IMR-90 (cell line): ENCODE results near the gene ETF1. TPM values are rescaled to one million over a fixed set of nuclear protein-coding genes. Genes with fewer than 3 reads are reported as not detected.

Source experiments
- ATAC-seq: fragments of 200-7000 bp; cut with Tn5 transposase; 2 replicates; pipeline ENCODE4 v1.9.1; 2020; ENCODE audit warnings: low read depth, mild to moderate bottlenecking, moderate library complexity
- BruUV-seq: library from RNA; stranded (reverse); fragments of 400-500 nt; replicated peaks from 2 replicates; lab custom pipeline; 2021; lab: Mats Ljungman, UMichigan
- CTCF ChIA-PET: fragments of 300-600 bp; formaldehyde crosslinking; extraction: SDS; loops from one replicate; lab custom pipeline; 2021; ENCODE audit warnings: antibody characterized with exemption; lab: Yijun Ruan, JAX
- POLR2A ChIA-PET: fragments of 300-600 bp; sonication (Branson Sonifier 250); formaldehyde crosslinking; loops from one replicate; lab custom pipeline; 2022; ENCODE audit warnings: antibody characterized with exemption; ENCODE audit not compliant: unreplicated experiment; lab: Charles Lee
- DNase-seq: peaks from one replicate; pipeline ENCODE4 v3.0.0; 2013
- H2AFZ ChIP-seq: replicated peaks from 2 replicates; pipeline ENCODE3; 2013; ENCODE audit warnings: low read length, mild to moderate bottlenecking; ENCODE audit not compliant: poor library complexity
- H2AK5ac ChIP-seq: 2 replicates; pipeline ENCODE4 v1.6.1; 2013; ENCODE audit warnings: low read depth, low read length, inconsistent platforms
- H2AK9ac ChIP-seq: replicated peaks from 2 replicates; pipeline ENCODE3; 2013; ENCODE audit warnings: mild to moderate bottlenecking, low read depth, low read length, moderate library complexity; ENCODE audit not compliant: poor library complexity
- H2BK120ac ChIP-seq: 2 replicates; pipeline ENCODE4 v1.6.1; 2013; ENCODE audit warnings: low read depth, low read length, inconsistent platforms
- H2BK15ac ChIP-seq: 3 replicates; pipeline ENCODE4 v1.6.1; 2013; ENCODE audit warnings: low read depth, low read length, inconsistent platforms
- H2BK20ac ChIP-seq: 2 replicates; pipeline ENCODE4 v1.6.1; 2013; ENCODE audit warnings: low read depth, mild to moderate bottlenecking, inconsistent platforms, low read length, moderate library complexity
- H2BK5ac ChIP-seq: 2 replicates; pipeline ENCODE4 v1.6.1; 2013; ENCODE audit warnings: mild to moderate bottlenecking, low read depth, low read length, inconsistent platforms; ENCODE audit not compliant: poor library complexity, severe bottlenecking
- H3K14ac ChIP-seq: replicated peaks from 2 replicates; pipeline ENCODE4 v1.6.1; 2013; ENCODE audit warnings: low read depth, low read length, inconsistent platforms
- H3K18ac ChIP-seq: 2 replicates; pipeline ENCODE4 v1.6.1; 2013; ENCODE audit warnings: low read depth, low read length, control low read depth
- H3K23ac ChIP-seq: 2 replicates; pipeline ENCODE4 v1.6.1; 2013; ENCODE audit warnings: low read depth, low read length, inconsistent platforms
- H3K27ac ChIP-seq: 2 replicates; pipeline ENCODE4 v1.5.1; 2013; ENCODE audit warnings: mild to moderate bottlenecking, control low read depth, low read length; ENCODE audit not compliant: insufficient read depth
- H3K27me3 ChIP-seq: 2 replicates; pipeline ENCODE4 v1.6.1; 2013; ENCODE audit warnings: low read length; ENCODE audit not compliant: control insufficient read depth, insufficient read depth
- H3K36me3 ChIP-seq: 2 replicates; pipeline ENCODE4 v1.6.1; 2013; ENCODE audit warnings: low read length, mixed read lengths; ENCODE audit not compliant: control insufficient read depth, insufficient read depth
- H3K4ac ChIP-seq: 2 replicates; pipeline ENCODE4 v1.6.1; 2013; ENCODE audit warnings: low read depth, low read length, inconsistent platforms
- H3K4me1 ChIP-seq: 2 replicates; pipeline ENCODE4 v1.6.1; 2013; ENCODE audit warnings: low read length, mixed read lengths; ENCODE audit not compliant: control insufficient read depth, insufficient read depth
- H3K4me2 ChIP-seq: 2 replicates; pipeline ENCODE4 v1.6.1; 2013; ENCODE audit warnings: low read depth, mild to moderate bottlenecking, control low read depth, low read length, moderate library complexity
- H3K4me3 ChIP-seq: 2 replicates; pipeline ENCODE4 v1.5.1; 2013; ENCODE audit warnings: low read depth, mild to moderate bottlenecking, control low read depth, low read length, moderate library complexity; ENCODE audit not compliant: insufficient read depth
- H3K56ac ChIP-seq: 2 replicates; pipeline ENCODE4 v1.6.1; 2013; ENCODE audit warnings: low read length, inconsistent platforms; ENCODE audit not compliant: insufficient read depth; ENCODE audit errors: extremely low read depth
- H3K79me1 ChIP-seq, 2 experiments: 2 replicates each; pipeline ENCODE4 v1.6.1; 2013; ENCODE audit warnings: low read length in 2 of 2, inconsistent platforms in 1 of 2, low read depth in 1 of 2
- H3K9ac ChIP-seq: 2 replicates; pipeline ENCODE4 v1.6.1; 2013; ENCODE audit warnings: low read depth, low read length, control low read depth
- H3K9me1 ChIP-seq: 2 replicates; pipeline ENCODE4 v1.6.1; 2013; ENCODE audit warnings: low read length, inconsistent platforms; ENCODE audit not compliant: insufficient read depth
- H3K9me3 ChIP-seq: 2 replicates; pipeline ENCODE4 v1.6.1; 2013; ENCODE audit warnings: low read length; ENCODE audit not compliant: control insufficient read depth, insufficient read depth
- H4K20me1 ChIP-seq: 2 replicates; pipeline ENCODE4 v1.6.1; 2013; ENCODE audit warnings: low read length, inconsistent platforms; ENCODE audit not compliant: insufficient read depth
- H4K5ac ChIP-seq: 2 replicates; pipeline ENCODE4 v1.6.1; 2013; ENCODE audit warnings: mild to moderate bottlenecking, low read depth, low read length, control low read depth
- H4K8ac ChIP-seq, 2 experiments: 2 replicates each; pipeline ENCODE4 v1.6.1; 2013; ENCODE audit warnings: low read depth in 2 of 2, low read length in 2 of 2, control low read depth in 1 of 2, inconsistent platforms in 1 of 2
- H4K91ac ChIP-seq: 2 replicates; pipeline ENCODE4 v1.6.1; 2013; ENCODE audit warnings: low read depth, low read length, inconsistent platforms; ENCODE audit not compliant: insufficient read depth
- POLR2A ChIP-seq: IDR thresholded peaks from 2 replicates; pipeline ENCODE4 v1.6.1; 2012; ENCODE audit warnings: mild to moderate bottlenecking, low read depth, low read length
- RCOR1 ChIP-seq: IDR thresholded peaks from 2 replicates; pipeline ENCODE4 v1.6.1; 2012; ENCODE audit warnings: mild to moderate bottlenecking, low read length, improper control_type of control experiment; ENCODE audit not compliant: insufficient replicate concordance
- WGBS, 2 experiments: methylation state at CpG; one replicate each; pipeline versions ENCODE4 v1.1.5 to v1.1.7; 2013; ENCODE audit warnings: missing lambda C conversion rate in 2 of 2; ENCODE audit not compliant: insufficient read length in 1 of 2; ENCODE audit errors: extremely low coverage in 2 of 2; 5-methylcytosine and 5-hydroxymethylcytosine counted together
- dilution Hi-C: fragments of 300-500 bp; cut with HindIII; formaldehyde crosslinking; loops from one replicate; pipeline ENCODE4 v1.14.3; 2018; ENCODE audit warnings: low sequenced_read_pairs; ENCODE audit not compliant: unreplicated experiment
- in situ Hi-C: fragments of 300-500 bp; cut with MboI; formaldehyde crosslinking; loops from 3 replicates; pipeline ENCODE4 v1.14.3; 2019; ENCODE audit warnings: low sequenced_read_pairs, inconsistent platforms, mixed read lengths
- intact Hi-C: fragments of 100-400 bp; cut with micrococcal nuclease; formaldehyde crosslinking; loops from 2 replicates; pipeline ENCODE4 v1.10.0; 2022
- polyA plus RNA-seq, 3 experiments: library from polyadenylated mRNA; depleted of rRNA; stranded (reverse); fragments of >200 nt; gene quantifications; 2 replicates each; pipeline ENCODE4 v1.2.3, GENCODE V29; 2012; ENCODE audit warnings: low replicate concordance in 1 of 3
- total RNA-seq: library from RNA; depleted of rRNA; stranded (reverse); fragments of >200 nt; gene quantifications from 2 replicates; pipeline ENCODE4 v1.2.3, GENCODE V29; 2012

ETF1 gene
- total and polyA plus RNA-seq, 2 of the 4 experiments (the other 2 are of a cell fraction) = 53.2 to 126 TPM

- ChIA-PET CTCF (interaction anchor here (0.9 kb wide), 1 partner anchor 9 kb away, joined by 4 read pairs; no protein-coding TSS in a partner anchor), POLR2A (no interaction called here)
- dilution Hi-C loops = no loop called here
Measured at GRCh38 chr5:138538943-138539627, 4.0 kb downstream of the ETF1 start.

More at GRCh38 chr5:138538943-138539627, 4.0 kb downstream of the ETF1 start:
- DNase-seq = no peak
- Histone ChIP-seq H3K9me3 (no peaks in the 10 kb centered on the region), H3K27me3 (no peaks in the 10 kb centered on the region), H4K20me1 (peaks cover 68% of the 10 kb centered on the region), H3K4ac (no peak overlapping the region), H2BK15ac (no peak overlapping the region), H3K14ac (no peak overlapping the region), H2BK5ac (peak overlapping the region; percentile 9), H2AFZ (no peak overlapping the region), H3K9me1 (0 out of 2 replicates have a peak, but pooled peaks cover 2% of the 10 kb centered on the region), H2AK5ac (no peak overlapping the region), H3K56ac (no peak overlapping the region), H4K8ac (no peak overlapping the region), H3K4me1 (no peaks in the 10 kb centered on the region), H2BK20ac (no peak overlapping the region), H4K5ac (no peak overlapping the region), H3K79me1 (peaks cover 7 to 33% of the 10 kb centered on the region in 2 experiments; a peak in 3 of 4 replicates), H3K27ac (no peak overlapping the region), H2AK9ac (no peak overlapping the region), H3K4me3 (no peak overlapping the region), H4K91ac (no peak overlapping the region), H3K4me2 (no peak overlapping the region), H2BK120ac (no peak overlapping the region), H3K9ac (no peak overlapping the region), H3K36me3 (no peaks in the 10 kb centered on the region; the same call in 1 of the 2 replicates), H3K18ac (no peak overlapping the region), H3K23ac (peak overlapping the region; percentile 75; the same call in 1 of the 2 replicates)
- no peak for TF ChIP-seq RCOR1
- peak; percentile 13; the same call in 1 of the 2 replicates for TF ChIP-seq POLR2A
- in situ Hi-C loops = no loop called here
- WGBS, 2 experiments = no CpG with 5 or more reads among the region's 2 CpGs
- intact Hi-C loops = no loop called here
- no peak for ATAC-seq
- no TSS peak for BruUV-seq
